GM10847 (cell line): ENCODE data around the gene KDM1A.

Source experiments
- POLR2A ChIP-seq: IDR thresholded peaks from 2 replicates; pipeline ENCODE4 v1.6.1; 2011; ENCODE audit not compliant: insufficient read length; ENCODE audit errors: extremely low read depth

Gene KDM1A

DNA sequence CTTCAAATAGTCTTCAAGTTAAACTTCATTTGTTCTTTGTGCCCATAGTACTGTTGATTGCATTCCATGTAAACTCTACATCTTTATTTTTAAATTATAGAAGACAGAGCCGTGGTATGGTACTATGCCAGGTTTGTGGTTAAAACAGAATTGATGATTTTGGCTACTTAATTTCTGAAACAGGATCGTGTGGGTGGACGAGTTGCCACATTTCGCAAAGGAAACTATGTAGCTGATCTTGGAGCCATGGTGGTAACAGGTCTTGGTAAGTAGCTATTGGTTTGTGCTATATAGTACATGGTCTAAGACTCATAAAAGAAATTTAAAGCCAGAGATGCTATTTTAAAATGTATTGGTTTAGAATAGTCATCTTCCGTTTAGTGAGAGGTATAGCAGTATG lies 38.0 kb downstream of the KDM1A start:
- no peak for TF ChIP-seq POLR2A

DNA sequence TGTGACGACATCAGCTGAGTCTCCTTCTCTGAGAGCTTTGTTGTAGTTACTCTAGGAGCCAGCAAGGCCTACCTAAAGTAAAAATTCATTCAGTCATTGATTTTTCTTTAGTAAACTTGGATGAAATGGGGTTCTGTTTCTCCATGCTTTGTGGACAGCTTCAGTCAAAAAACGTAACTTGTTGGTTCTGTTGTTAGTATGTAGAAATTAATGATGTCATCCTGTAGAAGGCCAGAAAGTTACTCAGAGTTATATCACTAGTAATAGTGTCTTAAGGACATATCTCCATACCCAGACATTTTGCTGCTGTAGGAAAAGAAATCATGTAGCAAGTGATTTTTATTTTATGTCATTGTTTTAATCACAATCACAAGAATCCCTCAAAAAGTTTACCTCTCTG lies 43.0 kb downstream of the KDM1A start:
- no peak for TF ChIP-seq POLR2A

DNA sequence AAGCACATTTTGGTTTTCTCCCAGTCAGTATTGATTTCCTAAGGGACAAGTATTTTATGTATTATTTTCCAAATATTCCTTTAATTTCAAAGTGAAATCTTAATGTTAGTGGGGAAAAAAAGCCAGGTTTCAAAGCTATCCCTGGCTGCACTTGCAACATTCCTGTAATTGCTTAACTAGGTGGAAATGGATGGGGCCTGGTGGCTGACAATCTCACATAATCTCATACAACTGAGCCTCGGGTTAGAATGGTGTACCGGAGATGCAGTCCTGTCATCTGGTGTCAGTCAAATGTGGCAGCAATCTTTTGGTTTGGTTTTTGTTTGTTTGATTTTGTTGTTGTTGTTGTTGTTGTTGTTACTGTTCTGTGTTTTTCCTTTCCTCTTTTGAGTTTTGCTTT lies 46.1 kb downstream of the KDM1A start:
- TF ChIP-seq POLR2A, result no peak

DNA sequence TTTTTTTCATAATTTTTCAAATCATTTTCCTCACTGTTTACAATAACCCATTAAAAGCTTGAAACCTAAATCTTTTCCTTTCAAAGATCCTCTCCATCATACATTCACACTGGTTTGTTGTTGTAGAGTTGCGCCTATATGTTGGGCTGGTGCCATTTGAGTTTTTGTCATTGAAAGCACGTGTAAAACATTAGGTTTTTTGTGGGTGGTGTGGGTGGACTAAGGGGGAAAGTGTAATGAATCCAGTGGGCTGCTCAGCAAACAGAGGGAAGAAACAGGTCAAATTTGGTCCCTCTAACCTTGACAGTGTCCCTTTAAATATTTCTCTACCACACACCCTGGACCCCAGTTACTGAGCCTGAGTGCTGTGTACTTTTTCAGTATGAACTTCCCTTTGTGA lies 46.8 kb downstream of the KDM1A start:
- TF ChIP-seq POLR2A, result no peak

- no peak for TF ChIP-seq POLR2A
Observed at GRCh38 chr1:23069149-23069548, 49.9 kb downstream of the KDM1A start.

DNA sequence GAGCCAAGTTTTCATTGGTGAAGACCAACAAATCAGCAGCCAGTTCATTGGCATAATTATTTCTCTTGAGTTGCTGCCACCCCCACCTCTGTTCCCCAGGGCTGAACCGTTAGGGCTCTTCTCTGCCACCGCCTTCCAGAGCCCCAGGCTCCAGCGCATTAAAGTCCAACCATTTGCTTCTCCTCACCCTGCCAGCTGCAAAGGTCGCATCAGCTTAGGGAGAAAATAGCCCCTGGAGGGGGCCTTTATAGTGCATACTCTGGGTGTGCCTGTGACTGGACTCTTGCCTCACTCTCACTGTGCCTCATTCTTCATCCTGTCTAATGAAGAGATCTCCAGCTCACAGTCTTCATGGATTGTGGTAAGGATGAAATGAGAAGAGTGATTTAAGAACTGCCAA lies 50.4 kb downstream of the KDM1A start:
- TF ChIP-seq POLR2A, result no peak

GRCh38 chr1:23074012-23074411 lies 54.7 kb downstream of the KDM1A start:
- TF ChIP-seq POLR2A, result no peak

DNA sequence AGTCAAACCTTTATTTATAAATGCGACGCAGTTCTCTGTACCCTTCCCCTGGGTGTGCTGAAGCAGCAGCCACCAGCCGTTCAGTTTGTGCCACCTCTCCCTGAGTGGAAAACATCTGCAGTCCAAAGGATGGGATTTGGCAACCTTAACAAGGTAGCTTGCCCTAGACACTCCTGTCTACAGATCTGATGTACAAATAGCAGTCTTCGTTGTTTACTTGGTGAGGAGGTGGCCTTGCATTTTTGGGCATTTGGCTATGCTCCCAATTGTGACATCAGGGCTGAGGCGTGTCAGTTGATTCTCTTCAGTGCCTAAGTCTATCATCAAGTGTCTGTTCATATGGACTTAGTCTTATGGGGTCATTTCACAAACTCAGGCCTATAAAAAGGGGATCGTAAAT lies 59.8 kb downstream of the KDM1A start:
- TF ChIP-seq POLR2A, result no peak

DNA sequence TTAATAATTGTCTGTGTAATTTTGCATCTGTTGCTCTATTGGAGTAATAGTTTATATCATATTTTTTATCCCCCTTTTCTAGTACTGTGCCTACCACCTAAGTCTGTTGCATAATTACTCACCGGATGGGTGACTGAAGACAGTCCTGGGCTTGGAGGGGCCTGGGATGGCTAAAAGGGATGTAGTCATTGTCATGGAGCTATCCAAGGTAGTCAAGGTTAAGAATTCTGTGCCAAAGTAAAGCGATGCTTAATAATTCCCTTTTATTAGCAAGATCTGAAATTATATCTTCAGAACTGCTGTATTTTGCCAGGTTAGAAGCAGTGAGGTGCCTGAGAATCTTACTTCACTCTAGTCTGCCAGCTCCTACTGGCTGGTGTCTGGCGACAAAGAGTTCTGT lies 61.6 kb downstream of the KDM1A start:
- no peak for TF ChIP-seq POLR2A

GRCh38 chr1:23081376-23081775 lies 62.1 kb downstream of the KDM1A start:
- TF ChIP-seq POLR2A, result no peak

DNA sequence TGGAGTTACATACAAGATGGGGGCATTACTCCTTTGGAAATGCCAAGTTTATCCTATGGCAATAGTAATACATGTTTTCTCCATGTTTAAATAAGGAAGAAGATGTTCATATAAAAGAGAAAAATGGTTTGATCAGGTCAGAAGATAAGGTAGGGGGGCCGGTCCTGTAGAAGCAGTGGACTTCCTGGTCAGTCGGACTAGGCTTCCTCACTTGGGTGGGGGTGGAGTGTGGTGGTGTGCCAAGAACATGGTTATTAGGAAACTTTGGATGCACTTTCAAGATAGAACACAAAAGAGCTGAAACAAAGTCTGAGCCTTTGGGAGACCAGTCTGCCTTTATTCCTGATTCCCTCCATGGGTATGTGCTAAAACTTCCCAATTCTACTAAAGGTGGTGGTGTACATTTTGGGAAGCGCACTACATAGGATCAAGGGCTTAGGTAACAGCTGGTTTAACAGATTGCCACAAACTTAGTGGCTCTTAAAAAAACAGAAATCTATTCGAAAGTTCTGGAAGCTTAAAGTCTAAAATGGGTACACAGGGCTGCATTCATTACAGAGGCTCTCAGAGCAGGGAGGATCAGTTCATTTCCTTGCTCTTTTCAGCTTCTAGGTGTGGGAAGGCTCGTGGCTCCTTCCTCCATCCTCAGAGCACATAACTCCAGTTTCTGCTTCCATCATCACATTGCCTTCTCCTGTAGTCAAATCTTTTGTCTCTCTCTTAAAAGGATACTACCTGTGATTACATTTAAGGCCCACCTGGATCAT lies 64.6 kb downstream of the KDM1A start:
- TF ChIP-seq POLR2A, result no peak

- no peak for TF ChIP-seq POLR2A
Observed at GRCh38 chr1:23084880-23085279, 65.6 kb downstream of the KDM1A start.

GRCh38 chr1:23085696-23086095 lies 66.4 kb downstream of the KDM1A start:
- no peak for TF ChIP-seq POLR2A

- TF ChIP-seq POLR2A, result no peak
Observed at GRCh38 chr1:23088027-23088426, 68.8 kb downstream of the KDM1A start.

- no peak for TF ChIP-seq POLR2A
Observed at GRCh38 chr1:23090056-23090455, 70.8 kb downstream of the KDM1A start.

DNA sequence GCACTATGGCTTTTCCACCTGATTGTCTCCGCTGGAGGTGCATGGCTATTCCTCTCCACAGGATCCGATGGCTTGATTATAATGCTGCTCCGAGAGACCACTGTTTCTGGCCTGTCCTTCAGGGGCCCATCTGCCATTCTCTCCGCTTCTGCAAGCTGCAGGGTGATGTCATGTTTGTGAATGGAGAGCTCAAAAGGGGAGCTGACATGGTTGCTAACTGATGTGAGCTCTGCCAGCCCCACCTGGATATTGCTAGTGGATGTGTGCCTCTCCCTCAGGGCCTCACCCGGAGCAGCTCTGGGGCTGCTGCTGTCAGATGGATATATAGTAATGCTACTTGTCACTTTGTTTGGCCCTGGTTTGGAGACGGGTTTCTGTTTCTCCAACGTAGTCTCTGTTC lies 72.3 kb downstream of the KDM1A start:
- no peak for TF ChIP-seq POLR2A

DNA sequence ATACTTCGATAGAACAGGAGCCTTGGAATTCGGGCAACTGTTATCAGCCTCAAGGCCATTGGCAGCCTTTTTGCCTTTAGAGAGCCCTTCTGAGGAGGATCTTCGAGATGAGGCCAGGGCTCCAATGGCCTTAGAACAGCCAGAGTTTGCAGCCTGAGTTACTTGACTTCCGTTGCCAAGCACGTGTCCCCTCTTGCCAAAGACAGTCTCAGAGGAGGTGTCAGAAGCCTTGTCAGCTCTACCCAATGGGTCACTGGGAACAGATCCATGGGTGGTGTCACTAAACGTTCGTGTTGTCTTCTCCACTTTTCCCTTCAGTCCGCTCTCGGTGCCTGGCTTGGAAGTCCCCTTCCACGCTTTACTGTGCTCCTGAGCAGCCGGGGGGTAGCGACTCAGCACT lies 73.2 kb downstream of the KDM1A start:
- no peak for TF ChIP-seq POLR2A
